Panc1 (cell line): ENCODE measurements around the gene ATOH7. TPM values are rescaled to one million over a fixed set of nuclear protein-coding genes. Genes with fewer than 3 reads are reported as not detected.

Source experiments
- ATAC-seq: fragments of 200-7000 bp; cut with Tn5 transposase; 2 replicates; pipeline ENCODE4 v1.9.1; 2020; ENCODE audit warnings: mild to moderate bottlenecking, moderate library complexity
- BruUV-seq: library from RNA; stranded (reverse); fragments of 400-500 nt; replicated peaks from 2 replicates; lab custom pipeline; 2021; lab: Mats Ljungman, UMichigan
- CTCF ChIA-PET: fragments of 300-600 bp; sonication (Branson Sonifier 250); formaldehyde crosslinking; loops from one replicate; lab custom pipeline; 2022; ENCODE audit warnings: antibody characterized with exemption; lab: Charles Lee
- POLR2A ChIA-PET: fragments of 300-600 bp; sonication (Branson Sonifier 250); formaldehyde crosslinking; loops from one replicate; lab custom pipeline; 2022; ENCODE audit warnings: antibody characterized with exemption; lab: Charles Lee
- DNase-seq: peaks from one replicate; pipeline ENCODE4 v3.0.0-alpha.2; 2010; ENCODE audit warnings: low read depth, low spot score
- H3K27ac ChIP-seq: 2 replicates; pipeline ENCODE4 v1.5.1; 2011; ENCODE audit warnings: mild to moderate bottlenecking, low read length, inconsistent platforms
- H3K27me3 ChIP-seq: fragments of 200-500 bp; sonication (Bioruptor generic); 2 replicates; pipeline ENCODE4 v1.6.0; 2014; ENCODE audit warnings: low read length, inconsistent platforms; ENCODE audit not compliant: control insufficient read depth, insufficient read depth
- H3K36me3 ChIP-seq: fragments of 200-500 bp; sonication (Bioruptor generic); 2 replicates; pipeline ENCODE4 v1.5.1; 2014; ENCODE audit warnings: inconsistent platforms, mild to moderate bottlenecking, low read length, moderate library complexity; ENCODE audit not compliant: control insufficient read depth, insufficient read depth
- H3K4me1 ChIP-seq: 2 replicates; pipeline ENCODE4 v1.5.1; 2011; ENCODE audit warnings: inconsistent platforms, mild to moderate bottlenecking, low read length, moderate library complexity; ENCODE audit not compliant: control insufficient read depth, insufficient read depth
- H3K4me3 ChIP-seq, 2 experiments: 2 replicates each; pipeline ENCODE4 v1.5.1; 2011 to 2012; ENCODE audit warnings: low read depth in 2 of 2, low read length in 2 of 2, mild to moderate bottlenecking in 2 of 2, inconsistent platforms in 1 of 2, moderate library complexity in 1 of 2
- H3K9me3 ChIP-seq: fragments of 200-500 bp; sonication (Bioruptor generic); 2 replicates; pipeline ENCODE4 v1.5.1; 2014; ENCODE audit warnings: low read depth, mild to moderate bottlenecking, inconsistent platforms, low read length, moderate library complexity; ENCODE audit not compliant: control insufficient read depth, insufficient read depth
- POLR2AphosphoS5 ChIP-seq: IDR thresholded peaks from 2 replicates; pipeline ENCODE4 v1.6.1; 2012; ENCODE audit warnings: mild to moderate bottlenecking, low read depth, low read length, moderate library complexity
- SIN3A ChIP-seq: IDR thresholded peaks from 2 replicates; pipeline ENCODE4 v1.6.1; 2012; ENCODE audit warnings: low read depth, mild to moderate bottlenecking, low read length, moderate library complexity, borderline replicate concordance; ENCODE audit not compliant: insufficient read depth
- TCF7L2 ChIP-seq: IDR thresholded peaks from 2 replicates; pipeline ENCODE4 v1.6.1; 2011; ENCODE audit warnings: mild to moderate bottlenecking, low read depth, low read length, inconsistent platforms
- in situ Hi-C: cut with HindIII; loops from 2 replicates; pipeline ENCODE4 v1.10.0; 2016; ENCODE audit warnings: low sequenced_read_pairs, low pct_unique_long_range_greater_than_20kb
- intact Hi-C: fragments of 100-400 bp; cut with micrococcal nuclease; formaldehyde crosslinking; loops from one replicate; pipeline ENCODE4 v1.10.0; 2022; ENCODE audit not compliant: unreplicated experiment
- total RNA-seq: library from RNA; stranded (reverse); gene quantifications from one replicate; pipeline ENCODE4 v1.2.1, GENCODE V29; 2021; ENCODE audit not compliant: unreplicated experiment
- TF ChIP-seq, protein P1 (sequence below), 2 experiments: IDR thresholded peaks; 2 replicates each; pipeline ENCODE4 v1.6.1; 2011 to 2012; ENCODE audit warnings: low read depth in 2 of 2, control low read depth in 1 of 2, low read length in 1 of 2, mild to moderate bottlenecking in 1 of 2, moderate library complexity in 1 of 2; ENCODE audit not compliant: insufficient read depth in 1 of 2
- TF ChIP-seq, protein P2 (sequence below): fragments of 450-650 bp; IDR thresholded peaks from 2 replicates; pipeline ENCODE4 v1.5.1; 2017; ENCODE audit warnings: mild to moderate bottlenecking

Gene ATOH7
- total RNA-seq, 1 experiment from 2014 or later, result 0.28 TPM

DNA sequence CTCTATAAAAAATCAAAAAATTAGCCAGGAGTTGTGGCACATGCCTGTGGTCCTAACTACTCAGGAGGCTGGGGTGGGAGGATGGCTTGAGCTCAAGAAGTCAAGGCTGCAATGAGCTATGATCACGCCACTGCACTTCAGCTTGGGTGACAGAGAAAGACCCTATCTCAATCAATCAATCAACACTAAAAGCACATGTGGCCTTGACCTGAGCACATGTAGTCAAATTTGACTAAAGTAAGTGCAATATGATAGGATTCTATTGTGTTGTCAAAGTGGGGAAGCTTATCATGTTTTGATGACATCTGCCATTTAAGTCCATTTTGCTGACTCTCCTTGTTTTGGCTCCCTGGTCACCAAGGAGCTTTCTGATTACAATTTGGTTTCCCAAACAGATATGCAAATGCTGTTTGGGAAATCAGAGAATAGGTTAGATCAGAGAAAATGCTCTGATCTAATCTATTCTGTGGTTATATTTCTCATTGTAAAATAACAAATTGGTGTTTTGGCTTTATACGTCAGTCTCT lies 43.8 kb upstream of the ATOH7 start:
- CTCF ChIA-PET, result no interaction called here
- POLR2A ChIA-PET, result no interaction called here
- no peaks in the 10 kb centered on the region for H3K36me3 ChIP-seq
- TF ChIP-seq, protein P1, sequence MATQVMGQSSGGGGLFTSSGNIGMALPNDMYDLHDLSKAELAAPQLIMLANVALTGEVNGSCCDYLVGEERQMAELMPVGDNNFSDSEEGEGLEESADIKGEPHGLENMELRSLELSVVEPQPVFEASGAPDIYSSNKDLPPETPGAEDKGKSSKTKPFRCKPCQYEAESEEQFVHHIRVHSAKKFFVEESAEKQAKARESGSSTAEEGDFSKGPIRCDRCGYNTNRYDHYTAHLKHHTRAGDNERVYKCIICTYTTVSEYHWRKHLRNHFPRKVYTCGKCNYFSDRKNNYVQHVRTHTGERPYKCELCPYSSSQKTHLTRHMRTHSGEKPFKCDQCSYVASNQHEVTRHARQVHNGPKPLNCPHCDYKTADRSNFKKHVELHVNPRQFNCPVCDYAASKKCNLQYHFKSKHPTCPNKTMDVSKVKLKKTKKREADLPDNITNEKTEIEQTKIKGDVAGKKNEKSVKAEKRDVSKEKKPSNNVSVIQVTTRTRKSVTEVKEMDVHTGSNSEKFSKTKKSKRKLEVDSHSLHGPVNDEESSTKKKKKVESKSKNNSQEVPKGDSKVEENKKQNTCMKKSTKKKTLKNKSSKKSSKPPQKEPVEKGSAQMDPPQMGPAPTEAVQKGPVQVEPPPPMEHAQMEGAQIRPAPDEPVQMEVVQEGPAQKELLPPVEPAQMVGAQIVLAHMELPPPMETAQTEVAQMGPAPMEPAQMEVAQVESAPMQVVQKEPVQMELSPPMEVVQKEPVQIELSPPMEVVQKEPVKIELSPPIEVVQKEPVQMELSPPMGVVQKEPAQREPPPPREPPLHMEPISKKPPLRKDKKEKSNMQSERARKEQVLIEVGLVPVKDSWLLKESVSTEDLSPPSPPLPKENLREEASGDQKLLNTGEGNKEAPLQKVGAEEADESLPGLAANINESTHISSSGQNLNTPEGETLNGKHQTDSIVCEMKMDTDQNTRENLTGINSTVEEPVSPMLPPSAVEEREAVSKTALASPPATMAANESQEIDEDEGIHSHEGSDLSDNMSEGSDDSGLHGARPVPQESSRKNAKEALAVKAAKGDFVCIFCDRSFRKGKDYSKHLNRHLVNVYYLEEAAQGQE (IDR thresholded peaks at IDR 0.05; ENCODE audit: insufficient read depth in 1 of 2, low read depth in 2 of 2, low read length in 1 of 2), result no peak
- no peak for TF ChIP-seq POLR2AphosphoS5
- TF ChIP-seq SIN3A, result no peak
- no peak for TF ChIP-seq TCF7L2
- TF ChIP-seq, protein P2, sequence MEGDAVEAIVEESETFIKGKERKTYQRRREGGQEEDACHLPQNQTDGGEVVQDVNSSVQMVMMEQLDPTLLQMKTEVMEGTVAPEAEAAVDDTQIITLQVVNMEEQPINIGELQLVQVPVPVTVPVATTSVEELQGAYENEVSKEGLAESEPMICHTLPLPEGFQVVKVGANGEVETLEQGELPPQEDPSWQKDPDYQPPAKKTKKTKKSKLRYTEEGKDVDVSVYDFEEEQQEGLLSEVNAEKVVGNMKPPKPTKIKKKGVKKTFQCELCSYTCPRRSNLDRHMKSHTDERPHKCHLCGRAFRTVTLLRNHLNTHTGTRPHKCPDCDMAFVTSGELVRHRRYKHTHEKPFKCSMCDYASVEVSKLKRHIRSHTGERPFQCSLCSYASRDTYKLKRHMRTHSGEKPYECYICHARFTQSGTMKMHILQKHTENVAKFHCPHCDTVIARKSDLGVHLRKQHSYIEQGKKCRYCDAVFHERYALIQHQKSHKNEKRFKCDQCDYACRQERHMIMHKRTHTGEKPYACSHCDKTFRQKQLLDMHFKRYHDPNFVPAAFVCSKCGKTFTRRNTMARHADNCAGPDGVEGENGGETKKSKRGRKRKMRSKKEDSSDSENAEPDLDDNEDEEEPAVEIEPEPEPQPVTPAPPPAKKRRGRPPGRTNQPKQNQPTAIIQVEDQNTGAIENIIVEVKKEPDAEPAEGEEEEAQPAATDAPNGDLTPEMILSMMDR, result no peak
- H3K9me3 ChIP-seq, result no peaks in the 10 kb centered on the region
- no peaks in the 10 kb centered on the region for H3K4me1 ChIP-seq
- H3K27ac ChIP-seq, result no peak overlapping the region
- in situ Hi-C loops, result no loop called here
- intact Hi-C loops, result no loop called here
- no peaks in the 10 kb centered on the region for H3K27me3 ChIP-seq
- no peak overlapping the region for H3K4me3 ChIP-seq
- no peak for DNase-seq
- no peak for ATAC-seq
- BruUV-seq, result no TSS peak

DNA sequence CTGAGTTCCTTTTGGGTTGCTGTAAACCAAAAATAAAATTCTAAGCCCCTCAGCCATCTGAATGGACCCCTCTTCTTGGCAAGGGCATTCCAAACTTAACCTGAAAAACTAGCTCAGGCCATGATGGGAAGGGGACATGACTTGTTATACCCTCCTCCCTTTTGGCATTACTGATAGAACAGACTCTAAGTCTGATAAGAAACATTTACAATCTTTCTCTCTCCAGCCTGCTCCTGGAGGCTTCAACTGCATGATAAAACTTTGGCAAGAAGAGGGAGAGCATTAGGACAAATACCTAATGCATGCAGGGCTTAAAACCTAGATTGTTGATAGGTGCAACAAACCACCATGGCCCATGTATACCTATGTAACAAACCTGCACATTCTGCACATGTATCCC lies 40.9 kb upstream of the ATOH7 start:
- TF ChIP-seq, protein P1 (IDR thresholded peaks at IDR 0.05; ENCODE audit: insufficient read depth in 1 of 2, low read depth in 2 of 2, low read length in 1 of 2), result no peak
- TF ChIP-seq POLR2AphosphoS5 (no peak), SIN3A (no peak), TCF7L2 (no peak)
- TF ChIP-seq, protein P2, result no peak
- no peaks in the 10 kb centered on the region for H3K36me3 ChIP-seq
- H3K9me3 ChIP-seq, result no peaks in the 10 kb centered on the region
- intact Hi-C loops, result no loop called here
- POLR2A ChIA-PET, result interaction anchor here (0.6 kb wide), 1 partner anchor 89 kb away, joined by 3 read pairs; no protein-coding TSS in a partner anchor
- H3K4me3 ChIP-seq, result no peak overlapping the region
- in situ Hi-C loops, result no loop called here
- no peaks in the 10 kb centered on the region for H3K4me1 ChIP-seq
- H3K27ac ChIP-seq, result no peak overlapping the region
- DNase-seq (no peak), ATAC-seq (no peak)
- CTCF ChIA-PET, result no interaction called here
- BruUV-seq, result no TSS peak
- no peaks in the 10 kb centered on the region for H3K27me3 ChIP-seq
